Measurements from ENCODE around the gene CCDC184.

GRCh38 chr12:48156652-48157017 is 26.8 kb upstream of the CCDC184 start:
- TF ChIP-seq CTCF (conservative IDR thresholded peaks at IDR 0.05) (no peak), ZFX (IDR thresholded peaks at IDR 0.05) (no peak)
